Pons (tissue), 1 donor: ENCODE measurements around the gene PROM1.

ENCODE experiments used
- DNase-seq: peaks from one replicate; pipeline ENCODE4 v3.0.0-alpha.2; 2016; ENCODE audit warnings: low spot score

Gene PROM1, protein sequence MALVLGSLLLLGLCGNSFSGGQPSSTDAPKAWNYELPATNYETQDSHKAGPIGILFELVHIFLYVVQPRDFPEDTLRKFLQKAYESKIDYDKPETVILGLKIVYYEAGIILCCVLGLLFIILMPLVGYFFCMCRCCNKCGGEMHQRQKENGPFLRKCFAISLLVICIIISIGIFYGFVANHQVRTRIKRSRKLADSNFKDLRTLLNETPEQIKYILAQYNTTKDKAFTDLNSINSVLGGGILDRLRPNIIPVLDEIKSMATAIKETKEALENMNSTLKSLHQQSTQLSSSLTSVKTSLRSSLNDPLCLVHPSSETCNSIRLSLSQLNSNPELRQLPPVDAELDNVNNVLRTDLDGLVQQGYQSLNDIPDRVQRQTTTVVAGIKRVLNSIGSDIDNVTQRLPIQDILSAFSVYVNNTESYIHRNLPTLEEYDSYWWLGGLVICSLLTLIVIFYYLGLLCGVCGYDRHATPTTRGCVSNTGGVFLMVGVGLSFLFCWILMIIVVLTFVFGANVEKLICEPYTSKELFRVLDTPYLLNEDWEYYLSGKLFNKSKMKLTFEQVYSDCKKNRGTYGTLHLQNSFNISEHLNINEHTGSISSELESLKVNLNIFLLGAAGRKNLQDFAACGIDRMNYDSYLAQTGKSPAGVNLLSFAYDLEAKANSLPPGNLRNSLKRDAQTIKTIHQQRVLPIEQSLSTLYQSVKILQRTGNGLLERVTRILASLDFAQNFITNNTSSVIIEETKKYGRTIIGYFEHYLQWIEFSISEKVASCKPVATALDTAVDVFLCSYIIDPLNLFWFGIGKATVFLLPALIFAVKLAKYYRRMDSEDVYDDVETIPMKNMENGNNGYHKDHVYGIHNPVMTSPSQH

DNA sequence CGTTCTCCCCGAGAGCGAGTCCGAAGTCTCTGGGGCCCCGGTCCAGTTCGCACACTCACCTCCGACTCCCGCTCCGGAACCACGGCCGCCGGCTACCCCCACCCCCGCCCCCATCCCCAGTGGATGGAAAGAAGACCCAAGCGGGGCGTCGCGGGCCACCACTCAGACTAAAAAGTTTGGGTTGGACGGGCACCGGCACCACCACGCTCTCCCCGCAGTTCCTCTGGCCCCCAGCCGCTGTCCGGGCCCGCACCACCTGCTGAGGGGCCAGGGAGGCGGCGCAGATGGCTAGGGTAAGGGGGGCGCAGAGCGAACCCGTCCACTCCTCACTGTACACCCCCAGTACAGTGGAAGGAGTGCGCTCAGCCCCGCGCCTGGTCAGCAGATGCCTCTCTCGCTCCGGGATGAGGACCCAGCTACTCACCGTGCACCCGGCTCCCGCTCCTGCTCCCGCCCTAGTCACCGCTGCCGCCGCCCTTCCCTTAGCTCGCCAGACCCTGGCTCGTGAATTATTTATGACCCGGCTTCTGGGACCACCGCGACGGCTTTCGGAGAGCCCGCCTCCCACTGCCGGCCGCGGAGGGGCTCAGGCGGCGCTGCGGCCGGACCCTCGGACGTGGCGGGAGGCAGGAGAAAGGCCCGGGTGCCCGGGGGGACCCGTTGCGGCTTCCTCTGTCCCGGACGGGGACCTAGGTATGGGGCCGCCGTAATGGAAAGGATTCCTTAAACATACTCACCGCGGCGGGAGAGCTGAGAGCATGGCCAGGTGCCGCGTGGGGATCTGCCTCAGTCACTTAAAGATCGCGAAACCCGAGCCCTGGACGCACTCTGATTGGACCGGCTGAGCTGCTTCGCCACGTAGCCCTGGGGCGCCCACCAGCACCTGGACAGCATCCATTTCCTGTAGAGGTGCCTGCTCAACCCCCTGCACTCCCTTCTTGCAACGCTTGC, at the start of gene PROM1:
TSS of gene PROM1 (minus strand) at position 783 of the 951 bp plus-strand sequence. CDS start 8,117 bp downstream, outside the sequence.
- no peak for DNase-seq

DNA sequence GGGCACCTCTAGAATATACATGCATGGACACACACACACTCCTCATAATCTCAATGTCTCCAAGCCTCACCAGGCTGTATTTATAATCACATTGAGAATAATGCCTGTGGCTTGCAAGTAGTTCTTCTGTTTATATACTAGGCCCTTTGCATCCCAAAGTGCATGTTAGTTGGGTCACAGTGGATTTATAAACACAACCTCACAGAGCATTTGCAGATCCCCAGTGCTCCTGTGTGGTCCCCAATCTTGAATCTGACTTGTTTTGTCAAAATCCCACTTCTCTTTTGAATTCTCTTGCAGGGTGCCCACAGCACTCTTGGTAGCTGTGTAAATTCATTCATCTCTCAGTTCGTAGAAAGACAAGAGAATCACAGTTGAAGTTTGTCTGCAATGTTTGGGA, 49.6 kb upstream of the PROM1 start:
- DNase-seq: no peak

DNA sequence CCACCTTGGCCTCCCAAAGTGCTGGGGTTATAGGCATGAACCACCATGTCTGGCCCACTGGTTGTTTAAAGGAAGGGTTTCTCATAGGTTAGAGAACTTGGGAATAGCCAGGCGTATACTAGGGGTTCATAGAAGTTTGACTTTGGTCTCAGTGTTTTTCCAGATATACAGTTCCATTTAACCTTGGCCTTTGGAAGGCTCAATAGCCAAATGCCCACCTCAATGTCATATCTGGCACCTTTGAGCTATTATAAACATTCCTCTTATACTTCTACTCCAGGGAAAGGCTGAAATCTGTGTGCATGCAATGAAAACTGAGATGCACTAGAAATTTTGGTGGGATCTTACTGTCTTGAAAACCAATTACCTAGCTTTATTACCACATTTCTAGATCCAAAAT, 47.5 kb upstream of the PROM1 start:
- DNase-seq: no peak

DNA sequence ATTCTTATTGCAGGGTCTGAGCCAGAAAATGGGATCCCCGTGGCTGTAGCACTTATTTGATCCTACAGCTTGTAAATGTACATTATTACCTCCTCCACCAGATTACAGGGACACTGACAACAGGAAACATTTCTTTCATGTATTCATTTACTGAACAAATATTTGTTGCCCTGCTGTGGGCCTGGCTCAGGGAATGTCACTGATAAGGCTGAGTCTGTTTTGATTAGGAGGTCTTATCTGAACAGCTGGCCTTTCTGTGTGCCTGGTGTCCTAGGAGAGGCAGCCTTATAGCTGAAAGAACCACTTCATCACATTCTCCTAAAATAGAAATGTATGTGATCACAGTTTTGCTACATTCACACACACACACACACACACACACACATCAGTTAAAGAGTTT, 45.5 kb upstream of the PROM1 start:
- no peak for DNase-seq

DNA sequence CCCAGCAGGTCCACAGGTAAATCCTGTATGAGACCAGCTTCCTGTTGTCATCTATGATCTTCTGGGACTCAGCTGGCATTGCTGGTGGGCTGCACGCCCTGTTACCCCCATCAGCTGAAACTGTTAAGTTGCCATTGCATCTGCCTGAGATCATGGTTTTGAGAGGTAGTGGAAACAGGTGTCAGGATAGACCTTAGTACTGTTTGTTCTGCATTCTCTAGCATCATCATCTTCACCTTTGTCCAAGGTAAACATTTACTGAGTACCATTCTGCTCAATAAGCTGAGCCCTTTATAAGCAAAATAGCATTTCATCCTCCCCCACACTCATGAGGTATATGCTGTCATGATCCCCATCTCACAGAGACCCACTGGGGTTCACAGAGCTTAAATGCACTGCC, 42.9 kb upstream of the PROM1 start:
- no peak for DNase-seq

DNA sequence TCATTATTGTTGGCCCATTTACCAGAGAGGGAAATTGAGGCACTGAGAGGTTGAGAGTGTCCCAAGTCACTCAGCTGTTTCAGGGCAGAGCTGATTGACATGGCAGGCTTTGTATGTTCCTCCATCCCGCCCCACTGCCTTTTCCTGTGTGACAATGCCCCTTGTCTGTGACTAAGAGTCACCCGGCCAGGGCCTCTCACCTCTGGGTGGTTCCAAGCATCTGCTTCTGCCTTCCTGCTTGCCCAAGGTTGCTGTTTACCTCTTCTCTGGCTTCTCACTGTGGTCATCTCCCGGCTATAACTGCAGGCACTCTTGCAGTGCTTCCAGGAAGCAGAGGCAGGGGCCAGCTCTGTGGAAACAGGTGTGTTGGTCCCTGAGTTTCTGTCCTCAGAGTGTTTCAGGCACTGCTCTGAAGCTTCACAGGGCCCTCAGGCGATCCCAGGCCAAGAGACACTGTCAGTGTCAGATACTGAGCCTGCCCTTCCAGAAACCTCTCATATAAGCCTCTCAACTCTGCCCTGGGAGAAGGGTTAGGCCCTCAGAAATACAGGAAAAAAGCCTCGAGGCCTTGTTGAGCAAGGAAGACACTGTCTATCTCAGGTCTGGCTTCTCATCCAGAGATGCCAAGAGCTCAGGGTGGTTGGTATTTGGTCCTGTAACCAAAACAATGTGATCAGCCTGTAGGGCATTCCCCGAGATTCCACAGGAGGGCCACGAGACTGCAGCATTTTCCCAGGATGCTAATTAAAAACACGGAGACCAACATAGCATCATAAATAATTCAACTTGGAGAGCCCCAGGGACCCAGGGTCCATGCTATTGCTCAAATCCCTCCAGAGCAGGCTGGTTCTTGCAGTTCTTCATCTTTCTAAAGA, 42.0 kb upstream of the PROM1 start:
- DNase-seq: no peak

DNA sequence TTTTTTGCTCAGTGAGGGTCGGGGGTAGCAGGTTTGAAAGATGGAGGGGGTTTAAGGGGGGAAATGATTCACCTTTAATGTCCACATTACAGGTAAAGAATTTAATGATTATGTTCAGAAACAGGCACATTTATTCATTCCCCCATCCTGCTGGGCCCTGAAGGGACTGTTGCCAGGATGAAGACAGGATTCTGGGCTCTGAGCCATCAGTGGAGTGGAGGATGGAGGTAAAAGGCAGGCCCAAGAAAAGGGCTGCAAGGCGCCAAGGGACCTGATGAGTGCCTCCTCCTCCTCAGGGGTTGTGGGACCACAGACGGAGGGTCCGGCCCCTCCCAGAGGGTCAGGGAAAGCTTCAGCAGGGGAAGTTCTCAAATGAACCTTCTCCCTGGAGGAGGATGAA, 40.4 kb upstream of the PROM1 start:
- peak; percentile 9 for DNase-seq

DNA sequence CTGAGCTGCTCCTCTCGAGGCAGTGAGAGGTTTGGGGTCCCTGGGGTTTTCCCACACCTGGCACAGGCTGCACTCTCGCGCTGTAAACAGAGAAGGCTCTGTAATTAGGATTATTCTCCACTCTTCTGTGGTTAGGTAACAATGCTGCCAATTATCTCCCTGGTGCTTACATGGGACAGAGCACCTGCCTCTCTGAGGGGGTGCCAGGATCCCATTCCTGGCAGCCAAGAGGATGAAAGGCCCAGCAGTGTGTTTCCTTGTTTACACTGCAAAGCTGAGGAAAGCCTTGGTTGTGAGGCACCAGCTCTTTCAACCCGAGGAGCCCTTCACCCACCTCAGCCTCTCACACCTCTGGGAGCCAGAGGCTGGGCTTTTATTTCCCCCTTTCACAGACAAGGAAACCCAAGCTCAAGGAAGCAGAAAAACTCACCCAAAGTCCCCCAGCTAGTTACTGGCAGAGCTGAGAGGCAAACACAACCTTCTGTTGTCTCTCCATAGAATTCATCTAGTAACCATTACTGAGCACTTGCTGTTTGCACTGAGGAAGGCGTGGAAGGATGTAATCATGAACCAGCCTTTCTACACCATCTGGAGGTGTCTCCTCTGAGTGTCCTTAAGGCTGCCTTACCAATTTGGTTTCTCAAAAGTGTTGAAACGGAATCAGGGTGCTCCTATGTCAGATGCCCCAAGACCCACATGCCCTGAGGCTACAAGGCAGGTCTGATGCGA, 39.7 kb upstream of the PROM1 start:
- DNase-seq: no peak

DNA sequence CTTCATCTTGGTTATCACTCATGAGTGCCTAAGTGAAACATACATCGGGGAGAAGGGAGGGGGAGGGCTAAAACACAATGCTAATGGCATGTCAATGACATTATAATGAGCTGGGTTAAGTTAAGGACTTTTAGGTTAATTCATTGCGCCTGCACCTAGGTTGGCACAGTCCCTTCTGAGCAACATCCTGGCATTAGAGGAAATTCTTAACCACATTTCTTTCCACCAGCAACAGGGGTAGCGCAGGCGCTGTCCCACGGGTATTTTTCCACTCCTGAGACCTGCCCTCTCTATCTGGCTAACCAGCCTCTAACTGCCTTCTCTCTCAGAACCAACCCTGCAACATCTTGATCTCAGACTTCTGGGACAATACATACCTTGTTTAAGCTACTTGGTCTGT, 39.0 kb upstream of the PROM1 start:
- no peak for DNase-seq

DNA sequence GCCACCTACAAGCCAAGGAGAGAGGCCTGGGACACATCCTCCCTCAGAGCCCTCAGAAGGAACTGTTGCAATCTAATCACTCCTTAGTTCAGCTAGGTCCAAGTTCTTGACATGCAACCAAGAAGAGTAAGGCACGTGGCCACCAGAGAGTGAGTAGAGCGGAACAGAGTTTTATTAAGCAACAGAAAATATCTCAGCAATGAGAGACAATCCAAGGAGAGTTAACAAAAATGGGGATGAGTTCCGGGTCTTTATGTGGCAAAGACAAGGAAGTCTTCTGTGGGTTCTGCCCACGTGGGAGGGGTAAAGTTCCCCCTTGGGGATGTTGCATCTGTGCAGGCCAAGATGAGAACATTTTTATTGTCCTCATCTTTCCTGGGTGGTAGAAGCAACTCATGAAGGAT, 38.5 kb upstream of the PROM1 start:
- no peak for DNase-seq

DNA sequence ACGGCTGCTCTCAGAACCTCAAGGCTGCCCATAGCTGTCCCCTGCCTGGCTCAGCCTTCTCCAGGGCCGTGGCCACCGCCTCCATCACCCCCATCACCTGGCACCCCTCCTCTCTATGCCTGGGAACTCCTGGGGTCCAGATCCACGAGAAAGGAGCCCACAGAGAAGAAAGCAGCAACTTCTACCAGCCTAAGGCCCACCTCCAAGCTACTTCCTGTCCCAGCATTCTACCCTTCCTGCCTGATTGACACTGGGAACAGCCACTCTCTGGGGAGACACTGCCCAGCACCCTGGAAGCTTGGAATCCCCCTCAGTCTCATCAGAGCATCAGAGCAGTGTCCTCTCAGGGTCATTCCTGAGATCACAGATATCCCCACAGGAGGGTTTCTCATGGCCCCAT, 36.9 kb upstream of the PROM1 start:
- no peak for DNase-seq

DNA sequence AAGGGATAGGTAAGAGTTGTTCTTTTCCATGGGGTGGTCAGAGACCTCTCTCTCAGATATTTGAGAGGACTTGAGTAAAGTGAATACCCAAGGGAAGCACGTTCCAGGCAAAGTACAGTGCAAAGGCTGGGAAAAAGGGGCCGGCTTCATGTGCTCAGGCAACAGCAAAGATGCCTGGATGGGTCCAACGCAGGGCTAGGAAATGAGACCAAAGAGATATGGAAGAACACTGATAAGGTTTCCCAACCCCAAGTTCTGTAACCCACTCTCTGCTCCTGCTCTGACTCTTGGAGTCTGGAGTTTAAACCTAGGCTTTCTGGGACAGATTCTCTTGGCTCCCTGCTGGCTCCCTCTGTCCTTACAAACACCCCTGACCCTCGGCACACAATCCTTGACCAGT, 36.2 kb upstream of the PROM1 start:
- no peak for DNase-seq

DNA sequence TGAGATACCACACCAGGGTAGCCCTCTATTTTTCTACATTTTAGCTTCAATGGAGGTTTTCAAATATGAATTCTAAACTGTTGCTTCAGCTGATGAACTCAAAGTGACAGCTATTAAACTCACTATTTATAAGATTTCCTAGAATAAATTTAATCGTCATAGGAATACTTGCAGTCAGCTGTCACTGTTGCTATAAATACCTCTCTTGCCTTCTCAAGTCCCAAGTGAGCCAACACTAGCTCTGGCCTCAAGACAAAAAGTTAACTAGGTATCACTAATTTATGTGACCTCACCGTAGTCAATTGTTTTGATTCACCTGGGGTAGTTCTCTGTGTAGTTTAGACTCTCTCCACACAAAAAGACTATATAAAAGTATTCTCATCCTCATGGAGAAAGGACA, 34.3 kb upstream of the PROM1 start:
- no peak for DNase-seq

DNA sequence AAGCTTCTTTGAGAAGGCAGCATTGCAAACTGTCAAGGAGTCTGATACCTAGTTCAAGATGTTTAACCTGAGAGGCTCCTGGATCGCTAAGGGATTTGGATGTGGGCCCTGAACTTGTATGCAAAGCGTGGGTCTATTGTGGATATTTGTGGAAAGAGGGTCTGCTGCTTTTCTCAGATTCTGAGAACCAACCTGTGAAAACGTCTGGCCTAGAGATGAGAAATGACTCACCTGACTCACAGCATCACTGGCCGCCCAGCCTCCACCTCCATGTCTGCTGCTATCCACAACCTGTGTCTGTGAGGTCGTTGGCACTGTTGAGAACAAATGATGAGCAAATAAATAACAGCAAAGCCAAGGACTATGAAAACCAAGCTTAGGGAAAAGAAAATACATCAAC, 33.3 kb upstream of the PROM1 start:
- no peak for DNase-seq

DNA sequence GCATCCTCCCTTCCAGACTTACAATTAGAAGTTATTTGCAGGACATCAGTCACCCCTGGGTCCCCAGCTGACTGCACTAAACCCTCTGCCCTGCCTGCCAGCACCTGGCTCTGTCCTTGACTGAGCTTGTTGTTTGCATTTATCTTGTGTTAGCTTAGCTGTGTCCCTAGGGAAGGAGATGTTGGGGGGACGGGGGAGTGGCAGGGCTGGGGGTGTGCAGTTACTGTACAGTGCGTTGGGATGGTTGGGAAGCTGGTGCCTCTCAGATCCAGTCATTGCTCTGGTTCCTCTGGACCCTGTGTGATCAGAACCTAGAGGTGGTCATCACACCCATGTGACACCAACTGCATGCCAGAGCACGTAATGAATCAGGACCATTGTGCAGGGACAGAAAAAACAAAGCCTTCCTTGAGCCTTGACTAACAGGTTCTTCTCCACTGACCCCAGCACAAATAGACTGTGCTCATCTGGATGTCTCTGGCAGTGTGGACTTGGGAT, 32.7 kb upstream of the PROM1 start:
- DNase-seq: no peak

DNA sequence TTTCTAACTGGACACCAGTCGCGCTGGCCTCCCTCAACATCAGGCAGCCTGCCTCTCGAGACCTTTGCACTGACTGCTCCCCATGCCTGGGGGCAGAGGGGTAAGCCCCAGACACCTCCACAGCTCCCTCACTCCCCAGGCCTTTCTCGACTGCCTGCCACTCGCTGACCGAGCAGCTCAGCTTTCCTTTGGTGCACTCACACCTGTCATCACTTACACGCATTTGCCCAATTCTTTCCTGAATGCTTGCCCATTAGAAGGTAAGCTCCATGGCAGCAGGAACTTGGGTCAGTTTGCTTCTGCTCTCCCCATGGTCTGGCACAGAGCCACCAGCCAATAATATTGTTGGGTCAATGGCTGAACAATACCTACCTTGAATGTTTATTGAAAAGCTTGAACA, 32.2 kb upstream of the PROM1 start:
- no peak for DNase-seq

DNA sequence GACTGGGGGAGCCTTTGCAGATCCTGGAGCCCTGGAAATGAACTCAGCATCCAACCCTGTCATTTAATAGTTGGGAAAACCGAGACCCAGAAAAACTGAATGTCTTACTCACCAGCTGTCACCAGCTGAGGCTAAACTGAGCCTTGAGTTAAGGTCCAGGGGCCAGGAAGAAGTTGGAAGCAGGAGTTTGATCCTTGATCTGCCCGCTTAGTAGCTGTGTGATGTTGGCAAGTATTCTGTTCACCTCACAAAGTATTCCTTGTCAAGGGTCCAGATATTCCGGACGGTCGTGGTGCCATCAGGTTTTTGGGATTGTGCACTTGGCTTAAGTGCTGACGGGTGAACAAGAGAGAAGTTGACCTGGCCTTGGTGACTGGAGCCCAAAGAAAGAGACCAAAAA, 30.7 kb upstream of the PROM1 start:
- no peak for DNase-seq

DNA sequence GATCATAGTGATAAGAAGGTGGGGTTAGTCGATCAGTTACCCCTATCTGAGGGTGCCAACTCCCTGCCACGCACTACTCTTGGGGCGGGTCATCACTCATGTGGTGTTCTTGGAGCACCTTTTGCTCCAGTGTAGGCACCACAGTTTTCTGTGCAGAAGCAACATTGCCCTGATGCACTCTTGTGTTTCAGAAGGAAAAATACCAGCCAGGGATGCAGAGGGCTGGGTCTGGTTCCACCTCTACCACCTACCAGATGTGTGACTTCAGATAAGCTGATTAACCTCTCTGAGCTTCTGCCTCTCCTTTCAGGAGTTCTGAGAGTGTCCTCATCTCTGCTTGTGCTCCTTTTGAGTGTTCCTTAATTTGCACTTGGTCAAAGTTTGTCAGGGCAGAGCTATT, 29.9 kb upstream of the PROM1 start:
- no peak for DNase-seq

DNA sequence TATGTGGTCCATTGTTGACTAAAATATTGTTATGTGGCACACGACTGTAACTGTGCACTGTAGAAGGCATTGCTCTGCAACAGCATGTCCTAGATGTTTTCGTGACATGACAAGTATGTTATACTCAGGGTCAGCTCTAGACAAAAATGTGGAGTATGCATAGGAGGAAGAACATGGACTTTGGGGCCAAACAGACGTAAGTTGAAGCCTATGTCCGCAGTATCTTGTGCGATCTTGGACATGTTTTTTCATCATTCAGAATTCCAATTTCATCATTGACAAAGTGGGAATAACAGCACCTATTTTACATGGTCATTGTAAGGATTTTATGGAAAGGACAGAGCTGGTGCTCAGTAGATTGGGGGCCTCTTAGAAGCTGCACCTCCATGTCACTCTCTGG, 27.7 kb upstream of the PROM1 start:
- no peak for DNase-seq

DNA sequence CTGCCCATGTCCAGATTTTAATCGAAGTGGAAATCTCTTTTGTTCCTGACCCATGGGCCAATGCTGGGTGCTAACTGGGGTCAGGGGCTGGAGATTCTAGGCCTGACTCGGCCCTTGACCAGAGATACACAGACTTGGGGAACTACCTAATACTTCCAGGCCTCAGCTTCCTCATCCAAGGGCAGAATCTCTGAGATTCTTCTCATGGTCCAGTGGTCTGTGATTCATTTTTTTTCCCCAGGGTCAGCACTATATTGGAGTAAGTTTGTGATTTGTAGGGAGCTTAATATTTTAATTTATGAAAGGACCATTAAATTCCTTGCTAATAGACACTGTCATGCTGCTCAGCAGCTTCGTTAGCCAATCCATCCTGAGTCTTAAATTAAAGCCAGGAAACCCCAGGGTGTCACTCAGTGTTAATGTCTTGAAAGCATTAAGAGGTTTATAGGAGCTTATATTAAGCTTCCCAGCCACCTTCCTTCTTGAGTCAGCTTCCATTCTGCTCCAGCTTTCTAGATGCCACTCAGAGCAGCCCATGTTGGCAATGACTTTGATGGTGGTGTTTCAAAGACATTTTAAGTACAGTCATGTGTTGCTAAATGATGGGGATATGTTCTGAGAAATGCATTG, 27.0 kb upstream of the PROM1 start:
- DNase-seq: no peak
